Motor neuron (in vitro differentiated cells): ENCODE data around the gene ZC3H18. TPM values are rescaled to one million over a fixed set of nuclear protein-coding genes. Genes with fewer than 3 reads are reported as not detected.
A peak's percentile ranks its signal among the peaks of the same experiment; 100 is the strongest.
"Not testable (repeated sequence)": the region's sequence is repeated elsewhere in the genome, so short reads cannot be mapped to it uniquely, and the experiment has no call there.

Source experiments
- ATAC-seq, 8 experiments: fragments of 200-7000 bp; cut with Tn5 transposase; replicated peaks in 6 of 8; 2 replicates each; pipeline ENCODE4 v1.8.0; 2021; ENCODE audit warnings: mild to moderate bottlenecking in 8 of 8, moderate library complexity in 8 of 8
- H3K27ac ChIP-seq, 2 donors: fragments of 250-450 bp; sonication (Bioruptor Pico); 2 replicates each; pipeline ENCODE4 v1.9.0; 2021; ENCODE audit warnings: antibody characterized with exemption in 2 of 2, mild to moderate bottlenecking in 2 of 2, moderate library complexity in 1 of 2
- H3K4me1 ChIP-seq, 2 donors: fragments of 250-450 bp; sonication (Bioruptor Pico); replicated peaks in 1 of 2; 2 replicates each; pipeline ENCODE4 v1.6.1; 2021; ENCODE audit warnings: antibody characterized with exemption in 2 of 2, mild to moderate bottlenecking in 2 of 2, moderate library complexity in 1 of 2
- H3K4me3 ChIP-seq, 5 donors: fragments of 250-450 bp; sonication (Bioruptor Pico); 2 replicates each; pipeline ENCODE4 v1.9.0; 2021; ENCODE audit warnings: antibody characterized with exemption in 5 of 5, mild to moderate bottlenecking in 5 of 5, moderate library complexity in 4 of 5
- WGBS, 10 experiments: fragments of 450-650 bp; shearing (Covaris generic); methylation state at CpG; one replicate each; pipeline ENCODE4 v1.0.0; 2022; 5-methylcytosine and 5-hydroxymethylcytosine counted together
- in situ Hi-C, 9 experiments: fragments of 400-800 bp; cut with MboI; loops; one replicate each; pipeline ENCODE4 v1.15.0; 2021; ENCODE audit warnings: low sequenced_read_pairs in 9 of 9, low pct_unique_long_range_greater_than_20kb in 2 of 9; ENCODE audit not compliant: unreplicated experiment in 9 of 9
- total RNA-seq, 8 experiments: library from RNA; unstranded; fragments of 300-600 nt; gene quantifications; 2 replicates each; pipeline versions ENCODE4 v1.2.3 to v1.2.4, GENCODE V29; 2022

ZC3H18 gene
- total RNA-seq, 8 experiments from 2014 or later = 13.9 to 36.9 (median 18.4) TPM

GRCh38 chr16:88656291-88656980 is 86.2 kb downstream of the ZC3H18 start:
- no peak overlapping the region for H3K4me3 ChIP-seq
- peak in 1 of 8 experiments; percentile 22 for ATAC-seq
- H3K27ac ChIP-seq = no peak overlapping the region
- 30 to 100% (median 100%) methylated on average over 1 to 2 of the region's 25 CpGs; no CpG with 5 or more reads in 7 of the 10 experiments for WGBS, 10 experiments
- in situ Hi-C loops = no loop called here
- H3K4me1 ChIP-seq = peaks cover 4 to 8% of the 10 kb centered on the region in 2 donors

- Histone ChIP-seq H3K4me1 (peaks cover 0 to 4% of the 10 kb centered on the region in 2 donors), H3K4me3 (no peak overlapping the region), H3K27ac (no peak overlapping the region)
- in situ Hi-C loops = no loop called here
- ATAC-seq = peak in 1 of 8 experiments; percentile 4
- 100% methylated on average over 1 of the region's 19 CpGs; no CpG with 5 or more reads in 8 of the 10 experiments for WGBS, 10 experiments
Measured at GRCh38 chr16:88657371-88657770, 87.2 kb downstream of the ZC3H18 start.

GRCh38 chr16:88658714-88659113 is 88.5 kb downstream of the ZC3H18 start:
- no peak for ATAC-seq
- no peak overlapping the region for H3K27ac ChIP-seq
- in situ Hi-C loops = no loop called here
- WGBS, 10 experiments = no CpG with 5 or more reads among the region's 15 CpGs
- peaks cover 0 to 4% of the 10 kb centered on the region in 2 donors for H3K4me1 ChIP-seq
- no peak overlapping the region for H3K4me3 ChIP-seq

DNA sequence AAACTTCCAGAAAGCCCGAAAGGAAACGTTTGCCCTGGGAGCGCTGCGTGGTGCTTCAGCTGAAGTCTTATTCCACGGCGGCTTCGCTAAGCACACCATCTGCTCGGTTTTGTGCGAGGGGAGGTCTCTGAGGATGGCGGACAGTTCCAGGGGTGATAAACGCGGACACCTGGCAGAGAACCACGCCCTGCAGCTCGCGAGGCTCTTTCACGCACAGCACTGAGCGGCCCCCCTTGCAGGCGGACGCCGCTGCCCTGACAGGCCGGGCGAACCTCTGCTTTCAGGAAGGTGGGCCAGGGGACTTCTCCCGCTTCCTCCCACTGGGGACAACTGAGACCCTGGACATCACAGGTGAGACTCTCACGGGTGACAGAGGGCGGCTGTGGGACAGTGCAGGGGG is 89.0 kb downstream of the ZC3H18 start:
- 88 to 100% (median 95%) methylated on average over 2 to 17 of the region's 25 CpGs; no CpG with 5 or more reads in 5 of the 10 experiments for WGBS, 10 experiments

GRCh38 chr16:88661468-88661867 is 91.3 kb downstream of the ZC3H18 start:
- Histone ChIP-seq H3K4me3 (peak overlapping the region; percentile 85 to 98 (median 89)), H3K27ac (no peak overlapping the region), H3K4me1 (peaks cover 4 to 7% of the 10 kb centered on the region in 2 donors)
- ATAC-seq = no peak
- in situ Hi-C loops = no loop called here
- 42 to 92% (median 72%) methylated on average over 2 to 9 of the region's 10 CpGs; no CpG with 5 or more reads in 2 of the 10 experiments for WGBS, 10 experiments

More for the DNA sequence above, 89.0 kb downstream of the ZC3H18 start:
- Histone ChIP-seq H3K4me3 (no peak overlapping the region), H3K27ac (no peak overlapping the region), H3K4me1 (peaks cover 2 to 6% of the 10 kb centered on the region in 2 donors)
- in situ Hi-C loops = no loop called here
- no peak for ATAC-seq

GRCh38 chr16:88662222-88662842 is 92.1 kb downstream of the ZC3H18 start:
- ATAC-seq = peak in 3 of 8 experiments; percentile 0 to 7 (median 5)
- Histone ChIP-seq H3K4me3 (peak overlapping the region; percentile 85 to 98 (median 89)), H3K4me1 (peaks cover 4 to 7% of the 10 kb centered on the region in 2 donors), H3K27ac (peak overlapping the region; percentile 83 to 88)
- 0 to 2% (median 0%) methylated on average over 1 to 10 of the region's 49 CpGs; no CpG with 5 or more reads in 3 of the 10 experiments for WGBS, 10 experiments
- in situ Hi-C loops = no loop called here

GRCh38 chr16:88662843-88663606 is 92.8 kb downstream of the ZC3H18 start, which contains the start of gene MVD:
Gene MVD, minus strand, starts transcription at chr16:88663091. Its CDS starts 11 bp downstream, at chr16:88663080.
- peak within 1 kb of the TSS; percentile 85 to 88 for H3K27ac ChIP-seq
- ATAC-seq = peak; percentile 91 to 96 (median 94)
- in situ Hi-C loops = no loop called here
- peaks cover 4 to 7% of the 10 kb centered on the region in 2 donors for H3K4me1 ChIP-seq
- peak within 1 kb of the TSS; percentile 85 to 98 (median 89) for H3K4me3 ChIP-seq
- 0% methylated on average over 12 to 31 of the region's 88 CpGs; no CpG with 5 or more reads in 8 of the 10 experiments for WGBS, 10 experiments

GRCh38 chr16:88665148-88665547 is 94.9 kb downstream of the ZC3H18 start:
- ATAC-seq = peak in 2 of 8 experiments; percentile 1 to 2
- in situ Hi-C loops = no loop called here
- H3K4me1 ChIP-seq = peaks cover 4 to 7% of the 10 kb centered on the region in 2 donors
- WGBS, 10 experiments = 23 to 100% (median 83%) methylated on average over 1 to 4 of the region's 4 CpGs; no CpG with 5 or more reads in 1 of the 10 experiments
- H3K27ac ChIP-seq = no peak overlapping the region
- no peak overlapping the region for H3K4me3 ChIP-seq

DNA sequence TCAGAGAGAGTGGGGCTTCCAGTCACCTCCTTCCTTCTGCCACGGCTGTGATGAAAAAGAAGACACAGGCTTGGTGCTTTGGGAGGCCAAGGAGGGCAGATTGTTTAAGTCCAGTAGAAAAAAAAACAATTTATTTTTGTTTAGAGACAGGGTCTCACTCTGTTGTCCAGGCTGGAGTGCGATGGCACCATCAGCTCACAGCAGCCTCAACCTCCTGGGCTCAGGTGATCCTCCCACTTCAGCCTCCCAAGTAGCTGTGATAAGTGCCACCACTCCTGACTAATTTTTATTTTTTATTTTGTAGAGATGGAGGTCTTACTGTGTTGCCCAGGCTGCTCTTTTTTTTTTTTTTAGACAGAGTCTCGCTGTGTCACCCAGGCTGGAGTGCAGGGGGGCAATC is 95.4 kb downstream of the ZC3H18 start:
- Histone ChIP-seq H3K27ac (no peak overlapping the region), H3K4me3 (no peak overlapping the region), H3K4me1 (peaks cover 4 to 7% of the 10 kb centered on the region in 2 donors)
- in situ Hi-C loops = no loop called here
- ATAC-seq = no peak
- 77 to 100% (median 100%) methylated on average over 1 to 3 of the region's 3 CpGs; no CpG with 5 or more reads in 2 of the 10 experiments for WGBS, 10 experiments

GRCh38 chr16:88667461-88667860 is 97.3 kb downstream of the ZC3H18 start:
- 40 to 78% (median 55%) methylated on average over 1 to 3 of the region's 5 CpGs; no CpG with 5 or more reads in 6 of the 10 experiments for WGBS, 10 experiments
- in situ Hi-C loops = no loop called here
- ATAC-seq = no peak
- Histone ChIP-seq H3K27ac (no peak overlapping the region), H3K4me3 (no peak overlapping the region), H3K4me1 (peaks cover 3 to 4% of the 10 kb centered on the region in 2 donors)

GRCh38 chr16:88669493-88669892 is 99.3 kb downstream of the ZC3H18 start:
- not testable (repeated sequence) for ATAC-seq

GRCh38 chr16:88669980-88670379 is 99.8 kb downstream of the ZC3H18 start:
- no peak for ATAC-seq
- Histone ChIP-seq H3K4me3 (no peak overlapping the region), H3K4me1 (no peaks in the 10 kb centered on the region), H3K27ac (no peak overlapping the region)
- WGBS, 10 experiments = 42 to 100% (median 78%) methylated on average over 2 to 9 of the region's 10 CpGs; no CpG with 5 or more reads in 4 of the 10 experiments
- in situ Hi-C loops = no loop called here

More at GRCh38 chr16:88669493-88669892, 99.3 kb downstream of the ZC3H18 start:
- H3K27ac ChIP-seq, H3K4me1 ChIP-seq, H3K4me3 ChIP-seq, in situ Hi-C loops: not testable (repeated sequence)
- WGBS, 10 experiments = 78 to 100% (median 92%) methylated on average over 1 to 4 of the region's 8 CpGs; no CpG with 5 or more reads in 3 of the 10 experiments
